Stimulated activated memory B cell treated with anti-CD40 and anti-IgM and Interleukin-4, amounts not matched to agents 10 μg/mL and 1 μg/mL and 100 μg/mL, for 72 hours (primary cell): ENCODE results near the gene PPP1R3F.
"Not testable (repeated sequence)": the region's sequence is repeated elsewhere in the genome, so short reads cannot be mapped to it uniquely, and the experiment has no call there.

Experiments used
- ATAC-seq: fragments of 150-1000 bp; cut with Tn5 transposase; 2 replicates; pipeline ENCODE4 v1.10.0; 2021
- H3K27ac Mint-ChIP-seq: one replicate; pipeline ENCODE4 v1.8.0; 2022; ENCODE audit warnings: mild to moderate bottlenecking, mixed read lengths
- H3K27me3 Mint-ChIP-seq: one replicate; pipeline ENCODE4 v1.8.0; 2022; ENCODE audit warnings: mixed read lengths
- H3K36me3 Mint-ChIP-seq: one replicate; pipeline ENCODE4 v1.8.0; 2022; ENCODE audit warnings: mixed read lengths
- H3K4me1 Mint-ChIP-seq: one replicate; pipeline ENCODE4 v1.8.0; 2022; ENCODE audit warnings: mixed read lengths
- H3K4me3 Mint-ChIP-seq: one replicate; pipeline ENCODE4 v1.8.0; 2022; ENCODE audit warnings: mild to moderate bottlenecking, moderate library complexity, mixed read lengths
- H3K9me3 Mint-ChIP-seq: one replicate; pipeline ENCODE4 v1.8.0; 2022; ENCODE audit warnings: mixed read lengths

PPP1R3F gene

DNA sequence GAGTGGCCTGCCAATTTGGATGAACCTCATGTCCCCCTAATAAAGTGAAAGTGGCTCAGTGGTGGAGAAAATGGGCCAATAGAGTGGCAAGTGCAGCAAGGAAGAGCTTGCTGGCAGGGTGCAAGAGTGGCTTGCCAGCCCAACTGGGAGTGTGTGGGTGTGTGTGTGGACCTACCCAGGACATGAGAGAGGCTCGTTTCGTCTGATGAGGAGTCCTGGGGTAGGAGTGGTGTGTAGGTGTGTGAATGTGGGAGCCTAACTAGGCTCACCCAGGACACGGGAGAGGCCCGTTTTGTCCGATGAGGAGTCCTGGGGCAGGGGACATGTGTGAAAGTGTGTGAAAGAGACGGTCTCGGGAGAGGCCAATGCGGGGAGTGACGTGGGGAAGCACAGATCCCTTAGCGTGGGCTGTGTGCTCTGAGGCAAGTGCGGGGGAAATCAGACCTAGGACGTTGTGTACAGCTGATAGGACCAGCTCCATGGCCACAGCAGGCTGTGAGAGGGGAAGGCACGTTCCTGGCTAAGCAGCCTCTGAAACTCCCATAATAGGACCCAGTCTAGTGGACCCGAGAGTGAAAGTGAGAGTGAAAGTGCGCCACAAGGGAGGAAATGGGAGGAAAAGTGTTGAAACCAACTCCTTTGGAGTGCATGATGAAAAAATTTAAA, 39.1 kb downstream of the PPP1R3F start:
- Mint-ChIP-seq H3K4me3 (peak overlapping the region; percentile 82), H3K36me3 (no peaks in the 10 kb centered on the region), H3K27me3 (peaks cover 4% of the 10 kb centered on the region), H3K4me1 (peaks cover 23% of the 10 kb centered on the region), H3K9me3 (peaks cover 4% of the 10 kb centered on the region), H3K27ac (peak overlapping the region; percentile 91)
- no peak for ATAC-seq

DNA sequence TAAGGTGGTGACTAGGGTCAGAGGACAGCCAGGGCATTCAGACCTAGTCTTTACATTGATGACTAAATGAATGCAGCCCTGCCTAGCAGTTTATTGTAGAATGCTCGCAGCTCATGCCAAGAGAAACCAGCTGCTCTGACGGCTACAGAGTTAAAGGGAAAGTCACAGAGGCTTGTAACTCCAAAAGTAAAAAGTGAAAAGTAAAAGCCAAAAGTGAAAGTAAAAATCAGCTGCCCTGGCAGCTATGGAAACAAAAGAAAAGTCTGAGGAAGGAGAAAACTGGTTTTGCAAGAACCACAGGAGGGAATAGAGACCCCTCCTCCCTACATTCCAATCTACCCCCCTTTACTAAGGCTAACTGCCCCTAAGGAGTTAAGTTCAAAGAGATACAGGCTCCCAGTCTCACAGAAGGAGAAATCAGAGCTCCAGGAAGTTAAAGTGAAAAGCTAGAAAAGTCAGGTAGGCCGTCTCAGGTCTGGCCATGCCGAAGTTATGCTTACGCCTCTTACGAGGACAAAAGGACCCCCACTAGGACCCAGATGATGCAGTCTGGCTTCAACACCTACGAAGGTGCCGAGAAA, 39.9 kb downstream of the PPP1R3F start:
- H3K27me3 Mint-ChIP-seq, result no peaks in the 10 kb centered on the region
- H3K9me3 Mint-ChIP-seq, result peaks cover 4% of the 10 kb centered on the region
- peak overlapping the region; percentile 82 for H3K4me3 Mint-ChIP-seq
- peak overlapping the region; percentile 91 for H3K27ac Mint-ChIP-seq
- H3K36me3 Mint-ChIP-seq, result no peaks in the 10 kb centered on the region
- ATAC-seq, result no peak
- peaks cover 23% of the 10 kb centered on the region for H3K4me1 Mint-ChIP-seq

DNA sequence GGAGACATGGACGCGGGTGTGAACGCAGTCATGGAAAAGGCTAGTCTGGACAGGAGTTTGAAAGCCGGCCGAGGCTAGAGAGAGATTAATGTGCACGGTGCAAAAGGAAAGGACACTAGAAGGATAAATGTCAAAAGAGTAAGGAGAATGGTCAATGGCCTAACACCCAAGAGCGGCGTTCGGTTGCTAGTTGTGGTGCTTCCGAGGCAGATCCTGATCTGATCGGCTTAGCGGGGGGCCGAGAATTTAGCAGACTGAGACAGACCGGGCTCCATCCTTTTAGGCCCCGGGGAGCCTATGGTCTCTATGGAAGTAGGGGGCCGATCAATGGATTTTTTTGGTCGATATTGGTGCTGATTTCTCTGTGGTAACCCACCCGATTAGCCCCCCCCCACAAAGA, 40.8 kb downstream of the PPP1R3F start:
- H3K27me3 Mint-ChIP-seq, result no peaks in the 10 kb centered on the region
- H3K4me3 Mint-ChIP-seq, result no peak overlapping the region
- peak overlapping the region; percentile 91 for H3K27ac Mint-ChIP-seq
- H3K4me1 Mint-ChIP-seq, result peaks cover 23% of the 10 kb centered on the region
- no peaks in the 10 kb centered on the region for H3K36me3 Mint-ChIP-seq
- peaks cover 4% of the 10 kb centered on the region for H3K9me3 Mint-ChIP-seq
- ATAC-seq, result no peak

DNA sequence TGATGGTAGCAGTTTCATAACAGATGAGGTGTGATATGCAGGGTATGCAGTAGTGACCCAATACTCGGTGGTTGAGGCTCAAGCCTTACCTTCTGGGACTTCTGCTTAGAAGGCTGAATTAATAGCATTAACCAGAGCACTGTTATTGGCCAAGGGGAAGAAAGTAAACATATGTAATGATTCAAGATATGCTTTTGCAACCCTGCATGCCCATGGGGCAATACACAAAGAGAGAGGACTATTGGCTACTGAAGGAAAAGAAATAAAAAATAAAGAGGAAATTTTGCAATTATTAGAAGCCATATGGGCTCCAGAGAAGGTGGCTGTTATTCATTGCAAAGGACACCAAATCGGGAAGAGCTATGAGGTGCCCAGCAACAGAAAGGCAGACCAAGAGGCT, 42.6 kb downstream of the PPP1R3F start:
- Mint-ChIP-seq H3K4me1 (peaks cover 23% of the 10 kb centered on the region), H3K4me3 (no peak overlapping the region), H3K27ac (no peak overlapping the region), H3K27me3 (no peaks in the 10 kb centered on the region), H3K9me3 (peaks cover 4% of the 10 kb centered on the region), H3K36me3 (no peaks in the 10 kb centered on the region)
- ATAC-seq, result no peak

DNA sequence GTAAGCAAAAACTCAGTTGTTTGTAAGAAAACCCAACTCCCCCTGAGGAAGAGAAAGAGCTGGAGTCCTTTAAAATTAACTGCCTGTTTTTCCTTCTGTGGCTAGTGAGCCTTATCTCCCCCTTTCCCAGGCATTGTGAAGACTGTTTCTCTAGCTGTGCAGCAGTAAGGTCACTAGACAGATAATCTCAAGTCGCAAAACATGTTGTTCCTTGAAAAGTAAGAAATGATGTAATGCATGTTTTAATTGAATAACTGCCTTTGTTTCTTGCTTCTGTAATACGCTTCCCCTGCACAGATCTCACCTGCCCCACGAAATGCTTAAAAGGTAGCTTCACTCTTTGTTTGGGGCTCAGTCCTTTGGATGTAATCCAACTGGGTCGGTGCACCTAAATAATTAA, 46.5 kb downstream of the PPP1R3F start:
- Mint-ChIP-seq H3K27ac (no peak overlapping the region), H3K9me3 (no peaks in the 10 kb centered on the region), H3K27me3 (no peaks in the 10 kb centered on the region), H3K4me3 (no peak overlapping the region), H3K36me3 (no peaks in the 10 kb centered on the region), H3K4me1 (no peaks in the 10 kb centered on the region)
- no peak for ATAC-seq

DNA sequence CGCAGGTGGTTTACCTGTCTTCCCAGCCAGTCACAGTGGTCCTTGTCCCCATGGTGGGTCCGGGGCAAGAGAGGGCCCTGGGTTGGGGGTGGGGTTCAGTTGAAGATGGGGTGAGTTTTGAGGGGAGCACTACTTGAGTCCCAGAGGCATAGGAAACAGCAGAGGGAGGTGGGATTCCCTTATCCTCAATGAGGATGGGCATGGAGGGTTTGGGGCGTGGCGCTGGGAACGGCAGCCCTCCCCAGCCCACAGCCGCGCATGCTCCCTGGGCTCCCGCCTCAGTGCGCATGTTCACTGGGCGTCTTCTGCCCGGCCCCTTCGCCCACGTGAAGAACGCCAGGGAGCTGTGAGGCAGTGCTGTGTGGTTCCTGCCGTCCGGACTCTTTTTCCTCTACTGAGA, 52.1 kb downstream of the PPP1R3F start, which contains the start of gene GAGE12J:
Gene GAGE12J (plus strand): TSS at position 301 of the 400 bp plus-strand sequence. CDS start 1,157 bp downstream, outside the sequence.
- not testable (repeated sequence) for ATAC-seq, H3K27me3 Mint-ChIP-seq, H3K4me3 Mint-ChIP-seq, H3K36me3 Mint-ChIP-seq, H3K4me1 Mint-ChIP-seq, H3K9me3 Mint-ChIP-seq, H3K27ac Mint-ChIP-seq

DNA sequence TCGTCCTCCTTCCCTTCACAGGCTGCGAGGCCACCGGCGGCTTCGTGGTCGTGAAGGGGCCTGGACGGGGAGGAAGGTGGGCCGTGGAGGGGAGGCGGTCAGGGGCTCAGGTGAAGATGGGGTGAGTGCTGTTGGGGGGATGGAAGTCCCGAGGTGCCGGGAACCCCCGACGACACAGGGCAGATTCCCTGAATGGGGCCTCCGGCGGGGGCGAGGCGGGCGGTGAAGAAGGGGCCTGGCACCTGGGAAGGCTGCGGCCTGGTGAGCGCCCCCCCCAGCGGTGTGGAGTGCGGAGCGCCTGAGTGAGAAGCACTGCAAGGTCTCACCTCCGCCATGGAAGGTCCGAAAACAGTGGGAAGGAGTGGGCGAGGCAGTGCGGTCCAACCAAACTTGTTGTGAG, 52.7 kb downstream of the PPP1R3F start:
- ATAC-seq, H3K4me1 Mint-ChIP-seq, H3K9me3 Mint-ChIP-seq, H3K27me3 Mint-ChIP-seq, H3K4me3 Mint-ChIP-seq, H3K27ac Mint-ChIP-seq, H3K36me3 Mint-ChIP-seq: not testable (repeated sequence)

DNA sequence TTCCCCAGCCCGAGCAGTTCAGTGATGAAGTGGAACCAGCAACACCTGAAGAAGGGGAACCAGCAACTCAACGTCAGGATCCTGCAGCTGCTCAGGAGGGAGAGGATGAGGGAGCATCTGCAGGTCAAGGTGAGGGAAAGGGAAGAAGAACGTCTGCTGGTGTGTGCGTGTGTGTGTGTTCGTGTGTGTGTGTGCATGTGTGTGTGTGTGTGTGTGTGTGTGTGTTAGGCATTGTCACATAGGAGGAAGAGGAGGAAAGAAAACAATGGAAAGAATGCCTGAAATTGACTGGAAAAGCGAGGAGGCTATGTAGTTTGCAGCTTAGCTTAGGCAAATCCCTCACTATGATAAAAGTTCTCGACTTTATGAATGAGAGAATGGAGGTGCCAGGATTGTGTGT, 54.1 kb downstream of the PPP1R3F start:
- not testable (repeated sequence) for H3K27me3 Mint-ChIP-seq, H3K4me1 Mint-ChIP-seq, ATAC-seq, H3K27ac Mint-ChIP-seq, H3K4me3 Mint-ChIP-seq, H3K9me3 Mint-ChIP-seq, H3K36me3 Mint-ChIP-seq

DNA sequence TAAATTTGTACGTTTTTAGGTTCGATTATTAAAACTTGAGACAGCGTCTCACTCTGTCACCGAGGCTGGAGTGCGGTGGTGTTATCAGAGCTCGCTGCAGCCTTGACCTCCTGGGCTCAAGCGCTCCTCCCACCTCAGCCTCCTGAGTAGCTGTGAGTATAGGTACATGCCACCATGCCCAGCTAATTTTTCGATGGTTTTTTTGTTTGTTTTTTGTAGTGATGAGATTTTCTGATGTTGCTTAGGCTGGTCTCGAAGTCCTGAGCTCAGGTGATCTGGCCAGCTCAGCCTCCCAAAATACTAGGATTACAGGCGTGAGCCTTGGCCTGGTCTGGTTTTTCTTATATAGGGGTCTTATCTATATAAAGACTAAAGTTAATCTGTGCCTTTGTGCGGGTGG, 60.8 kb downstream of the PPP1R3F start:
- H3K4me1 Mint-ChIP-seq, H3K4me3 Mint-ChIP-seq, H3K36me3 Mint-ChIP-seq, H3K27ac Mint-ChIP-seq, ATAC-seq, H3K9me3 Mint-ChIP-seq, H3K27me3 Mint-ChIP-seq: not testable (repeated sequence)

DNA sequence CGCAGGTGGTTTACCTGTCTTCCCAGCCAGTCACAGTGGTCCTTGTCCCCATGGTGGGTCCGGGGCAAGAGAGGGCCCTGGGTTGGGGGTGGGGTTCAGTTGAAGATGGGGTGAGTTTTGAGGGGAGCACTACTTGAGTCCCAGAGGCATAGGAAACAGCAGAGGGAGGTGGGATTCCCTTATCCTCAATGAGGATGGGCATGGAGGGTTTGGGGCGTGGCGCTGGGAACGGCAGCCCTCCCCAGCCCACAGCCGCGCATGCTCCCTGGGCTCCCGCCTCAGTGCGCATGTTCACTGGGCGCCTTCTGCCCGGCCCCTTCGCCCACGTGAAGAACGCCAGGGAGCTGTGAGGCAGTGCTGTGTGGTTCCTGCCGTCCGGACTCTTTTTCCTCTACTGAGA, 61.7 kb downstream of the PPP1R3F start, which contains the start of gene GAGE13:
Gene GAGE13 (plus strand): TSS at position 301 of the 400 bp plus-strand sequence. CDS start 1,156 bp downstream, outside the sequence.
- not testable (repeated sequence) for ATAC-seq

DNA sequence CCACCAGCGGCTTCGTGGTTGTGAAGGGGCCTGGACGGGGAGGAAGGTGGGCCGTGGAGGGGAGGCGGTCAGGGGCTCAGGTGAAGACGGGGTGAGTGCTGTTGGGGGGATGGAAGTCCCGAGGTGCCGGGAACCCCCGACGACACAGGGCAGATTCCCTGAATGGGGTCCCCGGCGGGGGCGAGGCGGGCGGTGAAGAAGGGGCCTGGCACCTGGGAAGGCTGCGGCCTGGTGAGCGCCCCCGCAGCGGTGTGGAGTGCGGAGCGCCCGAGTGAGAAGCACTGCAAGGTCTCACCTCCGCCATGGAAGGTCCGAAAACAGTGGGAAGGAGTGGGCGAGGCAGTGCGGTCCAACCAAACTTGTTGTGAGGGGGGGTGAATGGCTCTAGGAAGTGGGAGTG, 62.2 kb downstream of the PPP1R3F start:
- not testable (repeated sequence) for H3K27ac Mint-ChIP-seq, ATAC-seq, H3K27me3 Mint-ChIP-seq, H3K9me3 Mint-ChIP-seq, H3K4me3 Mint-ChIP-seq, H3K36me3 Mint-ChIP-seq, H3K4me1 Mint-ChIP-seq

More for the DNA sequence above, 61.7 kb downstream of the PPP1R3F start, which contains the start of gene GAGE13:
- not testable (repeated sequence) for H3K9me3 Mint-ChIP-seq, H3K4me1 Mint-ChIP-seq, H3K4me3 Mint-ChIP-seq, H3K27me3 Mint-ChIP-seq, H3K36me3 Mint-ChIP-seq, H3K27ac Mint-ChIP-seq
